HEK293 (cell line): ENCODE measurements around the gene APCDD1L.

Experiments
- CTCF ChIA-PET: fragments of 350-600 bp; formaldehyde crosslinking; extraction: SDS; loops from one replicate; lab custom pipeline; 2021; ENCODE audit warnings: antibody characterized with exemption; lab: Yijun Ruan, JAX
- POLR2A ChIA-PET: fragments of 300-600 bp; formaldehyde crosslinking; extraction: SDS; loops from one replicate; lab custom pipeline; 2020; ENCODE audit warnings: antibody characterized with exemption, inconsistent platforms; lab: Yijun Ruan, JAX
- H3K27ac ChIP-seq: fragments of 200-500 bp; sonication (Bioruptor generic); 2 replicates; pipeline ENCODE4 v1.5.1; 2014; ENCODE audit warnings: low read depth, low read length, control low read depth, inconsistent platforms; ENCODE audit errors: extremely low read depth
- H3K36me3 ChIP-seq, 2 experiments: fragments of 200-500 bp in 1 of 2; sonication (Bioruptor generic) in 1 of 2; 1 replicate in 1 of 2; 2 replicates in 1 of 2; pipeline ENCODE4 v1.5.1; 2014 to 2017; ENCODE audit warnings: inconsistent platforms in 2 of 2, low read length in 2 of 2; ENCODE audit not compliant: control insufficient read depth in 2 of 2, insufficient read depth in 1 of 2
- H3K4me1 ChIP-seq: fragments of 200-500 bp; sonication (Bioruptor generic); 2 replicates; pipeline ENCODE4 v1.5.1; 2014; ENCODE audit warnings: mild to moderate bottlenecking, low read length, inconsistent platforms; ENCODE audit not compliant: control insufficient read depth, insufficient read depth
- H3K4me3 ChIP-seq: 2 replicates; pipeline ENCODE4 v1.5.1; 2011; ENCODE audit warnings: low read depth, mild to moderate bottlenecking, control low read depth, low read length, moderate library complexity
- H3K9me3 ChIP-seq: fragments of 200-500 bp; sonication (Bioruptor generic); 2 replicates; pipeline ENCODE4 v1.5.1; 2014; ENCODE audit warnings: low read depth, low read length, inconsistent platforms; ENCODE audit not compliant: control insufficient read depth, insufficient read depth
- EGR2 ChIP-seq: fragments of 450-650 bp; formaldehyde crosslinking; IDR thresholded peaks from 2 replicates; pipeline ENCODE4 v1.5.1; 2016; ENCODE audit warnings: low read depth, missing biosample characterization, missing genetic modification characterization
- GLIS2 ChIP-seq: fragments of 450-650 bp; formaldehyde crosslinking; IDR thresholded peaks from 2 replicates; pipeline ENCODE4 v1.5.1; 2016; ENCODE audit warnings: missing biosample characterization, missing genetic modification characterization
- KLF9 ChIP-seq: fragments of 450-650 bp; formaldehyde crosslinking; IDR thresholded peaks from 2 replicates; pipeline ENCODE4 v1.5.1; 2016; ENCODE audit warnings: missing biosample characterization, missing genetic modification characterization, low read depth
- SALL2 ChIP-seq: fragments of 450-650 bp; formaldehyde crosslinking; IDR thresholded peaks from 2 replicates; pipeline ENCODE4 v1.5.0; 2017; ENCODE audit warnings: missing biosample characterization, mild to moderate bottlenecking, missing genetic modification characterization, borderline replicate concordance
- SETDB1 ChIP-seq: IDR thresholded peaks from one replicate; pipeline ENCODE4 v1.6.1; 2017; ENCODE audit warnings: mild to moderate bottlenecking, low read length, moderate library complexity, mixed read lengths; ENCODE audit not compliant: insufficient read length
- SP2 ChIP-seq: fragments of 450-650 bp; formaldehyde crosslinking; IDR thresholded peaks from 2 replicates; pipeline ENCODE4 v1.5.1; 2016; ENCODE audit warnings: missing biosample characterization, missing genetic modification characterization
- TSHZ1 ChIP-seq: fragments of 450-650 bp; formaldehyde crosslinking; IDR thresholded peaks from 2 replicates; pipeline ENCODE4 v1.5.1; 2016; ENCODE audit warnings: missing biosample characterization, missing genetic modification characterization, borderline replicate concordance
- YY2 ChIP-seq: fragments of 450-650 bp; formaldehyde crosslinking; IDR thresholded peaks from 2 replicates; pipeline ENCODE4 v1.5.1; 2016; ENCODE audit warnings: missing biosample characterization, missing genetic modification characterization
- ZFP3 ChIP-seq: fragments of 450-650 bp; formaldehyde crosslinking; IDR thresholded peaks from 2 replicates; pipeline ENCODE4 v1.5.1; 2016; ENCODE audit warnings: low read depth, missing biosample characterization, missing genetic modification characterization
- ZNF19 ChIP-seq: fragments of 450-650 bp; formaldehyde crosslinking; IDR thresholded peaks from 2 replicates; pipeline ENCODE4; 2016; ENCODE audit warnings: missing biosample characterization, missing genetic modification characterization, low read depth
- ZNF23 ChIP-seq: fragments of 450-650 bp; formaldehyde crosslinking; IDR thresholded peaks from 2 replicates; pipeline ENCODE4 v1.5.1; 2016; ENCODE audit warnings: missing biosample characterization, missing genetic modification characterization, borderline replicate concordance
- ZNF280D ChIP-seq: fragments of 450-650 bp; formaldehyde crosslinking; IDR thresholded peaks from 2 replicates; pipeline ENCODE4 v1.5.1; 2016; ENCODE audit warnings: missing biosample characterization, missing genetic modification characterization
- ZNF335 ChIP-seq: fragments of 450-650 bp; formaldehyde crosslinking; conservative IDR thresholded peaks from 2 replicates; pipeline ENCODE4 v1.5.1; 2016; ENCODE audit warnings: missing biosample characterization, missing genetic modification characterization
- ZNF398 ChIP-seq: fragments of 450-650 bp; formaldehyde crosslinking; IDR thresholded peaks from 2 replicates; pipeline ENCODE4 v1.5.1; 2017; ENCODE audit warnings: missing biosample characterization, missing genetic modification characterization
- ZNF580 ChIP-seq: fragments of 450-650 bp; formaldehyde crosslinking; IDR thresholded peaks from 2 replicates; pipeline ENCODE4 v1.5.1; 2016; ENCODE audit warnings: missing biosample characterization, missing genetic modification characterization
- ZNF610 ChIP-seq: fragments of 450-650 bp; formaldehyde crosslinking; IDR thresholded peaks from 2 replicates; pipeline ENCODE4 v1.5.1; 2016; ENCODE audit warnings: missing biosample characterization, missing genetic modification characterization, borderline replicate concordance
- ZNF670 ChIP-seq: fragments of 450-650 bp; formaldehyde crosslinking; IDR thresholded peaks from 2 replicates; pipeline ENCODE4 v1.5.1; 2016; ENCODE audit warnings: missing biosample characterization, missing genetic modification characterization, low read depth
- ZNF707 ChIP-seq: fragments of 450-650 bp; formaldehyde crosslinking; IDR thresholded peaks from 2 replicates; pipeline ENCODE4 v1.5.1; 2016; ENCODE audit warnings: missing biosample characterization, missing genetic modification characterization
- ZNF792 ChIP-seq: fragments of 450-650 bp; formaldehyde crosslinking; IDR thresholded peaks from 2 replicates; pipeline ENCODE4 v1.5.1; 2016; ENCODE audit warnings: missing biosample characterization, missing genetic modification characterization
- ZSCAN23 ChIP-seq: fragments of 450-650 bp; formaldehyde crosslinking; IDR thresholded peaks from 2 replicates; pipeline ENCODE4 v1.5.1; 2016; ENCODE audit warnings: missing biosample characterization, missing genetic modification characterization
- TF ChIP-seq, protein P1 (sequence below): fragments of 450-650 bp; formaldehyde crosslinking; IDR thresholded peaks from 2 replicates; pipeline ENCODE4 v1.5.1; 2017; ENCODE audit warnings: missing biosample characterization, missing genetic modification characterization

The APCDD1L gene

GRCh38 chr20:58466095-58466708 lies 49.0 kb downstream of the APCDD1L start (continued):
- TF ChIP-seq YY2 (tag by site-specific recombination): no peak
- no peak for TF ChIP-seq KLF9
- TF ChIP-seq ZFP3: no peak
- TF ChIP-seq GLIS2 (tag by site-specific recombination): no peak
- no peak for TF ChIP-seq SETDB1
- no peak for TF ChIP-seq ZNF335

GRCh38 chr20:58464838-58465237 lies 50.4 kb downstream of the APCDD1L start:
- CTCF ChIA-PET: interaction anchor here (0.6 kb wide), 1 partner anchor 120 kb away, joined by 3 read pairs; no protein-coding TSS in a partner anchor
- TF ChIP-seq ZNF610 (tag by site-specific recombination): no peak
- no peak for TF ChIP-seq SALL2 (tag by site-specific recombination)
- TF ChIP-seq ZNF792 (tag by site-specific recombination): no peak
- no peak for TF ChIP-seq ZNF23 (tag by site-specific recombination)
- TF ChIP-seq, protein P1, sequence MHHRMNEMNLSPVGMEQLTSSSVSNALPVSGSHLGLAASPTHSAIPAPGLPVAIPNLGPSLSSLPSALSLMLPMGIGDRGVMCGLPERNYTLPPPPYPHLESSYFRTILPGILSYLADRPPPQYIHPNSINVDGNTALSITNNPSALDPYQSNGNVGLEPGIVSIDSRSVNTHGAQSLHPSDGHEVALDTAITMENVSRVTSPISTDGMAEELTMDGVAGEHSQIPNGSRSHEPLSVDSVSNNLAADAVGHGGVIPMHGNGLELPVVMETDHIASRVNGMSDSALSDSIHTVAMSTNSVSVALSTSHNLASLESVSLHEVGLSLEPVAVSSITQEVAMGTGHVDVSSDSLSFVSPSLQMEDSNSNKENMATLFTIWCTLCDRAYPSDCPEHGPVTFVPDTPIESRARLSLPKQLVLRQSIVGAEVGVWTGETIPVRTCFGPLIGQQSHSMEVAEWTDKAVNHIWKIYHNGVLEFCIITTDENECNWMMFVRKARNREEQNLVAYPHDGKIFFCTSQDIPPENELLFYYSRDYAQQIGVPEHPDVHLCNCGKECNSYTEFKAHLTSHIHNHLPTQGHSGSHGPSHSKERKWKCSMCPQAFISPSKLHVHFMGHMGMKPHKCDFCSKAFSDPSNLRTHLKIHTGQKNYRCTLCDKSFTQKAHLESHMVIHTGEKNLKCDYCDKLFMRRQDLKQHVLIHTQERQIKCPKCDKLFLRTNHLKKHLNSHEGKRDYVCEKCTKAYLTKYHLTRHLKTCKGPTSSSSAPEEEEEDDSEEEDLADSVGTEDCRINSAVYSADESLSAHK: no peak
- no peak for TF ChIP-seq SP2
- no peak for TF ChIP-seq TSHZ1 (tag by site-specific recombination)
- Histone ChIP-seq H3K36me3 (no peaks in the 10 kb centered on the region), H3K9me3 (no peaks in the 10 kb centered on the region), H3K27ac (no peak overlapping the region), H3K4me1 (no peaks in the 10 kb centered on the region), H3K4me3 (no peak overlapping the region)
- POLR2A ChIA-PET: no interaction called here

- Histone ChIP-seq H3K9me3 (no peaks in the 10 kb centered on the region), H3K36me3 (no peaks in the 10 kb centered on the region), H3K4me3 (no peak overlapping the region), H3K27ac (no peak overlapping the region), H3K4me1 (no peaks in the 10 kb centered on the region)
- POLR2A ChIA-PET: interaction anchor here (0.6 kb wide), 1 partner anchor 414 kb away, joined by 5 read pairs; no protein-coding TSS in a partner anchor
- CTCF ChIA-PET: interaction anchor here (1.2 to 1.5 kb wide), 2 partner anchors 15 to 226 kb away, joined by 3 to 4 read pairs; no protein-coding TSS in a partner anchor
- TF ChIP-seq EGR2 (no peak), ZNF280D (no peak), ZSCAN23 (no peak), ZNF398 (tag by site-specific recombination) (no peak), ZNF580 (tag by site-specific recombination) (no peak), ZNF670 (tag by site-specific recombination) (no peak), ZNF707 (tag by site-specific recombination) (no peak), ZFP3 (no peak), ZNF19 (tag by site-specific recombination) (no peak)
These were observed 51.9 kb downstream of the APCDD1L start for GRCh38 chr20:58463256-58463655.
